Tibial nerve (tissue), 4 donors: ENCODE results near the gene LRRC74B. TPM values are rescaled to one million over a fixed set of nuclear protein-coding genes. Genes with fewer than 3 reads are reported as not detected.
A peak's percentile ranks its signal among the peaks of the same experiment; 100 is the strongest.

ENCODE experiments used
- DNase-seq, 2 donors: peaks; one replicate each; pipeline ENCODE4 v3.0.0-alpha.2; 2019; ENCODE audit warnings: low spot score in 2 of 2
- H3K27ac ChIP-seq, 4 donors: fragments of 200-600 bp; sonication (generic) in 3 of 4; one replicate each; pipeline ENCODE4 v1.5.1; 2017 to 2019; ENCODE audit warnings: mild to moderate bottlenecking in 1 of 4
- H3K27me3 ChIP-seq, 2 donors: fragments of 200-600 bp; sonication (generic) in 1 of 2; one replicate each; pipeline versions ENCODE4 v1.5.1 to v1.6.0; 2017 to 2019
- H3K36me3 ChIP-seq, 3 donors: fragments of 200-600 bp; sonication (generic); one replicate each; pipeline ENCODE4 v1.5.1; 2018 to 2019
- H3K4me1 ChIP-seq, 4 donors: fragments of 200-600 bp; sonication (generic) in 3 of 4; one replicate each; pipeline ENCODE4 v1.5.1; 2017 to 2019
- H3K4me3 ChIP-seq, 4 donors: fragments of 200-600 bp; sonication (generic) in 3 of 4; one replicate each; pipeline ENCODE4 v1.5.1; 2017 to 2019; ENCODE audit warnings: mild to moderate bottlenecking in 1 of 4, moderate library complexity in 1 of 4
- H3K9me3 ChIP-seq, 4 donors: fragments of 200-600 bp; sonication (generic) in 3 of 4; one replicate each; pipeline ENCODE4 v1.5.1; 2017 to 2019
- CTCF ChIP-seq, 5 experiments: fragments of 200-600 bp in 3 of 5; fragments of 450-650 bp in 2 of 5; sonication (generic) in 3 of 5; IDR thresholded peaks; one replicate each; pipeline ENCODE4 v1.5.1; 2016 to 2019; ENCODE audit warnings: antibody characterized with exemption in 5 of 5, mild to moderate bottlenecking in 3 of 5, moderate library complexity in 2 of 5
- EP300 ChIP-seq, 2 donors: sonication (generic); formaldehyde crosslinking; IDR thresholded peaks; one replicate each; pipeline ENCODE4 v1.6.1; 2017; ENCODE audit warnings: antibody characterized with exemption in 2 of 2, mild to moderate bottlenecking in 1 of 2
- POLR2A ChIP-seq, 2 donors: fragments of 450-650 bp; IDR thresholded peaks; one replicate each; pipeline ENCODE4 v1.6.1; 2017; ENCODE audit warnings: antibody characterized with exemption in 2 of 2, mild to moderate bottlenecking in 2 of 2, moderate library complexity in 2 of 2
- WGBS, 2 donors: methylation state at CpG; one replicate each; pipeline ENCODE4 v1.1.5; 2018; 5-methylcytosine and 5-hydroxymethylcytosine counted together
- total RNA-seq, 4 donors: library from RNA; depleted of rRNA; stranded (reverse); fragments of >200 nt; gene quantifications; one replicate each; pipeline ENCODE4 v1.1.0, GENCODE V29; 2016

Gene LRRC74B
- total RNA-seq, 4 donors from 2014 or later, result 0.39 TPM; not detected in 3

DNA sequence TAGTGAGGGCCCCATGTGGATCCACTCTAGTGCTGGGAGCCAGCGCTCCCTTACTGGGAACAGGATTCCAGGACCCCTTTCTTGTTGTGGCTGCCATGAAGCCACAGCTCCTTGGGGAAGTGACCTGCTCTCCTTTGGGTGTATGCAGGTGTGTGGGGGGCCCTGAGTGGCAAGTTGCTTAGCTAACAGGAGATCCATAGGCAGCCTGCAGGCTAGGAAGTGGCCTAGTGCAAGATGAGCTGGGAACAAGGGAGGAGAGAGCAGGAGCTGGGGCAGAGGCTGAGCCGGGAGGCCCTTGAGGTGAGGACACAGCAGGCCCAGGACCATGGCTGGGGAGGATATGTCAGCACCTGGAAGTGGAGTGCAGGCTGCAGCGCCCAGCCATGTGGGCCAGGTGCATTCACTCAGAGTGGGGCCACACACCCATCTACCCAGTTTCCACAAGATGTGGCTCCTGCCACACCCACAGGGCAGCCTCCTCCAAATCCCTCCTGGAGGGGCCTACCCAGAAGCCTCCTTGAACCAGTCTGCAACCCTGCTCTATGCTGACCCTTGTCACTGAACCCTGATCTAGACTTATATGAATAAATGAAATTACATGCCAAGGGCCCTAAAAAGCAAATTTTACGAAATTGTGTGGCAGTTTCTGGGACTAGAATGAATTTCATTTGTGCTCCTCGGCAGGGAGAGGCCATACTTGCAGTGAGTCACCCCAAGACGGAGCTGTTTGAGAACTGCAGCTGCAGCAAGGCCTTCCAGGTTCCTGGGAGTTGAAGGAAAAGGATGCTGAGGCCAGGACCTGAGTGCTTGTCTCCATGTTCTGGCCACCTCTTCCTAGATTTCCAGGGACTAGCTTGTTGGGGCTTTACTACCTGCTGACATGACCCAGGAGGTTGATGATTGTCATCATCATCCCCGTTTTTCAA, 47.1 kb upstream of the LRRC74B start:
- no peak for DNase-seq
- Histone ChIP-seq H3K4me3 (no peak overlapping the region), H3K27ac (no peak overlapping the region), H3K36me3 (peaks cover 0 to 70% (median 9%) of the 10 kb centered on the region in 3 donors), H3K9me3 (no peaks in the 10 kb centered on the region), H3K4me1 (peaks cover 0 to 36% (median 25%) of the 10 kb centered on the region in 4 donors), H3K27me3 (no peaks in the 10 kb centered on the region)
- WGBS, 2 donors, result 55 to 70% methylated on average over 6 to 7 of the region's 7 CpGs
- TF ChIP-seq EP300 (IDR thresholded peaks at IDR 0.05) (no peak), POLR2A (IDR thresholded peaks at IDR 0.05) (no peak), CTCF (IDR thresholded peaks at IDR 0.05) (no peak)

GRCh38 chr22:20999350-21000206, 46.2 kb upstream of the LRRC74B start:
- 92 to 97% methylated on average over 12 to 26 of the region's 27 CpGs for WGBS, 2 donors
- H3K4me1 ChIP-seq, result peaks cover 0 to 42% (median 30%) of the 10 kb centered on the region in 4 donors
- H3K4me3 ChIP-seq, result peak overlapping the region in 1 of 4 donors; percentile 84
- H3K27ac ChIP-seq, result peak overlapping the region in 1 of 4 donors; percentile 99
- H3K9me3 ChIP-seq, result no peaks in the 10 kb centered on the region
- DNase-seq, result no peak
- peaks cover 0 to 61% (median 9%) of the 10 kb centered on the region in 3 donors for H3K36me3 ChIP-seq
- H3K27me3 ChIP-seq, result no peaks in the 10 kb centered on the region
- TF ChIP-seq EP300 (IDR thresholded peaks at IDR 0.05) (no peak), POLR2A (IDR thresholded peaks at IDR 0.05) (no peak), CTCF (IDR thresholded peaks at IDR 0.05) (no peak)

GRCh38 chr22:21000207-21000986, 45.3 kb upstream of the LRRC74B start:
- Histone ChIP-seq H3K27ac (peak overlapping the region in 3 of 4 donors; percentile 97 to 99 (median 99)), H3K27me3 (no peaks in the 10 kb centered on the region), H3K9me3 (no peaks in the 10 kb centered on the region), H3K4me3 (peak overlapping the region; percentile 59 to 90 (median 84)), H3K4me1 (peaks cover 0 to 42% (median 30%) of the 10 kb centered on the region in 4 donors), H3K36me3 (peaks cover 0 to 53% (median 9%) of the 10 kb centered on the region in 3 donors)
- no peak for DNase-seq
- WGBS, 2 donors, result 53 to 58% methylated on average over 21 of the region's 22 CpGs
- TF ChIP-seq EP300 (IDR thresholded peaks at IDR 0.05), result no peak
- no peak for TF ChIP-seq CTCF (IDR thresholded peaks at IDR 0.05)
- no peak for TF ChIP-seq POLR2A (IDR thresholded peaks at IDR 0.05)

GRCh38 chr22:21000987-21001600, 44.7 kb upstream of the LRRC74B start:
- no peaks in the 10 kb centered on the region for H3K27me3 ChIP-seq
- peak in 1 of 2 donors; percentile 29 for DNase-seq
- peak overlapping the region; percentile 59 to 90 (median 84) for H3K4me3 ChIP-seq
- TF ChIP-seq POLR2A (IDR thresholded peaks at IDR 0.05) (no peak), CTCF (IDR thresholded peaks at IDR 0.05) (no peak), EP300 (IDR thresholded peaks at IDR 0.05) (no peak)
- H3K4me1 ChIP-seq, result peaks cover 0 to 42% (median 30%) of the 10 kb centered on the region in 4 donors
- H3K9me3 ChIP-seq, result no peaks in the 10 kb centered on the region
- peak overlapping the region; percentile 96 to 99 (median 98) for H3K27ac ChIP-seq
- peaks cover 0 to 46% (median 9%) of the 10 kb centered on the region in 3 donors for H3K36me3 ChIP-seq
- 0 to 1% methylated on average over 13 to 18 of the region's 26 CpGs for WGBS, 2 donors
